HCT116 (cell line): ENCODE results near the gene PF4V1.

Source experiments
- EZH2 ChIP-seq: fragments of 200-600 bp; sonication (generic); IDR thresholded peaks from 2 replicates; pipeline ENCODE4 v1.6.1; 2017; ENCODE audit warnings: antibody characterized with exemption, mixed run types
- EZH2phosphoT487 ChIP-seq: fragments of 200-600 bp; IDR thresholded peaks from 2 replicates; pipeline ENCODE4 v1.6.1; 2018; ENCODE audit warnings: antibody characterized with exemption, borderline replicate concordance
- POLR2A ChIP-seq: IDR thresholded peaks from 2 replicates; pipeline ENCODE4 v1.7.0; 2011; ENCODE audit warnings: borderline replicate concordance; ENCODE audit not compliant: insufficient read depth, insufficient read length; ENCODE audit errors: extremely low read depth
- SRF ChIP-seq: IDR thresholded peaks from 2 replicates; pipeline ENCODE4 v1.6.1; 2012; ENCODE audit warnings: low read depth
- TF ChIP-seq, protein P1 (sequence below), 3 experiments: fragments of 200-600 bp in 1 of 3; sonication (generic) in 1 of 3; IDR thresholded peaks in 2 of 3; conservative IDR thresholded peaks in 1 of 3; 2 replicates each; pipeline ENCODE4 v1.5.1; 2012 to 2017; ENCODE audit warnings: low read depth in 2 of 3, low read length in 2 of 3, antibody characterized with exemption in 1 of 3, borderline replicate concordance in 1 of 3, control low read depth in 1 of 3, mild to moderate bottlenecking in 1 of 3, mixed read lengths in 1 of 3, mixed run types in 1 of 3, moderate library complexity in 1 of 3; ENCODE audit not compliant: insufficient read depth in 1 of 3

DNA sequence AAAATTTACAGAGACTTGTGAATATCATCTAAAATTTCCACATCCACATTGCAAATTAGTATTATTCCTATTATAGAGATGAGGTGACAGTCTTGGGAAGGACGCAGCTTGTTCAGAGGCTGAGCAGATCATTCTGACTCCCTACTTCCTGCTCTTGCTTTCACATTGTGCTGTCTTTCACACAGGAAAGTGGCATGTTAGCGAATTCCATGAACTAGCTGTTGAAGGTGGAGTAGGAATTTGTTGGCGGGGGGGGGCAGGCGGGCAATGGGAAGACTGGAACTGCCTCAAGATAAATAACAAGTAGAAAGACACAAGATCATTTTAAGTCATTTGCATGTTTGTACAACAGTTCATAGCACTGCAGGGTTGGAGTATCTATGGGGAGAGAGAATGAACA is 2.3 kb downstream of the PF4V1 start:
- TF ChIP-seq, protein P1, sequence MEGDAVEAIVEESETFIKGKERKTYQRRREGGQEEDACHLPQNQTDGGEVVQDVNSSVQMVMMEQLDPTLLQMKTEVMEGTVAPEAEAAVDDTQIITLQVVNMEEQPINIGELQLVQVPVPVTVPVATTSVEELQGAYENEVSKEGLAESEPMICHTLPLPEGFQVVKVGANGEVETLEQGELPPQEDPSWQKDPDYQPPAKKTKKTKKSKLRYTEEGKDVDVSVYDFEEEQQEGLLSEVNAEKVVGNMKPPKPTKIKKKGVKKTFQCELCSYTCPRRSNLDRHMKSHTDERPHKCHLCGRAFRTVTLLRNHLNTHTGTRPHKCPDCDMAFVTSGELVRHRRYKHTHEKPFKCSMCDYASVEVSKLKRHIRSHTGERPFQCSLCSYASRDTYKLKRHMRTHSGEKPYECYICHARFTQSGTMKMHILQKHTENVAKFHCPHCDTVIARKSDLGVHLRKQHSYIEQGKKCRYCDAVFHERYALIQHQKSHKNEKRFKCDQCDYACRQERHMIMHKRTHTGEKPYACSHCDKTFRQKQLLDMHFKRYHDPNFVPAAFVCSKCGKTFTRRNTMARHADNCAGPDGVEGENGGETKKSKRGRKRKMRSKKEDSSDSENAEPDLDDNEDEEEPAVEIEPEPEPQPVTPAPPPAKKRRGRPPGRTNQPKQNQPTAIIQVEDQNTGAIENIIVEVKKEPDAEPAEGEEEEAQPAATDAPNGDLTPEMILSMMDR (IDR thresholded peaks at IDR 0.05 in 2 of 3, conservative IDR thresholded peaks at IDR 0.05 in 1 of 3; ENCODE audit: borderline replicate concordance in 1 of 3, insufficient read depth in 1 of 3, low read depth in 2 of 3, low read length in 2 of 3) = no peak
- TF ChIP-seq EZH2 = no peak
- TF ChIP-seq POLR2A = no peak
- no peak for TF ChIP-seq EZH2phosphoT487
- TF ChIP-seq SRF = no peak
